HEK293 (cell line): ENCODE measurements around the gene TUFM.

Experiments used
- CTCF ChIA-PET: fragments of 350-600 bp; formaldehyde crosslinking; extraction: SDS; loops from one replicate; lab custom pipeline; 2021; ENCODE audit warnings: antibody characterized with exemption; lab: Yijun Ruan, JAX
- POLR2A ChIA-PET: fragments of 300-600 bp; formaldehyde crosslinking; extraction: SDS; loops from one replicate; lab custom pipeline; 2020; ENCODE audit warnings: antibody characterized with exemption, inconsistent platforms; lab: Yijun Ruan, JAX
- H3K27ac ChIP-seq: fragments of 200-500 bp; sonication (Bioruptor generic); 2 replicates; pipeline ENCODE4 v1.5.1; 2014; ENCODE audit warnings: low read depth, low read length, control low read depth, inconsistent platforms; ENCODE audit errors: extremely low read depth
- H3K36me3 ChIP-seq, 2 experiments: fragments of 200-500 bp in 1 of 2; sonication (Bioruptor generic) in 1 of 2; 1 replicate in 1 of 2; 2 replicates in 1 of 2; pipeline ENCODE4 v1.5.1; 2014 to 2017; ENCODE audit warnings: inconsistent platforms in 2 of 2, low read length in 2 of 2; ENCODE audit not compliant: control insufficient read depth in 2 of 2, insufficient read depth in 1 of 2
- H3K4me1 ChIP-seq: fragments of 200-500 bp; sonication (Bioruptor generic); 2 replicates; pipeline ENCODE4 v1.5.1; 2014; ENCODE audit warnings: mild to moderate bottlenecking, low read length, inconsistent platforms; ENCODE audit not compliant: control insufficient read depth, insufficient read depth
- H3K4me3 ChIP-seq: 2 replicates; pipeline ENCODE4 v1.5.1; 2011; ENCODE audit warnings: low read depth, mild to moderate bottlenecking, control low read depth, low read length, moderate library complexity
- H3K9me3 ChIP-seq: fragments of 200-500 bp; sonication (Bioruptor generic); 2 replicates; pipeline ENCODE4 v1.5.1; 2014; ENCODE audit warnings: low read depth, low read length, inconsistent platforms; ENCODE audit not compliant: control insufficient read depth, insufficient read depth
- GLIS1 ChIP-seq: fragments of 450-650 bp; formaldehyde crosslinking; IDR thresholded peaks from 2 replicates; pipeline ENCODE4 v1.5.1; 2016; ENCODE audit warnings: missing biosample characterization, missing genetic modification characterization
- KLF9 ChIP-seq: fragments of 450-650 bp; formaldehyde crosslinking; IDR thresholded peaks from 2 replicates; pipeline ENCODE4 v1.5.1; 2016; ENCODE audit warnings: missing biosample characterization, missing genetic modification characterization, low read depth
- RBAK ChIP-seq: fragments of 450-650 bp; formaldehyde crosslinking; IDR thresholded peaks from 2 replicates; pipeline ENCODE4 v1.5.1; 2016; ENCODE audit warnings: missing biosample characterization, missing genetic modification characterization
- TRIM28 ChIP-seq: IDR thresholded peaks from 2 replicates; pipeline ENCODE4 v1.6.1; 2011; ENCODE audit warnings: low read length, control low read depth, borderline replicate concordance
- WT1 ChIP-seq: fragments of 450-650 bp; formaldehyde crosslinking; IDR thresholded peaks from 2 replicates; pipeline ENCODE4 v1.5.1; 2016; ENCODE audit warnings: missing biosample characterization, missing genetic modification characterization
- ZBTB1 ChIP-seq: fragments of 450-650 bp; formaldehyde crosslinking; IDR thresholded peaks from 2 replicates; pipeline ENCODE4 v1.5.1; 2016; ENCODE audit warnings: missing biosample characterization, missing genetic modification characterization
- ZBTB17 ChIP-seq: fragments of 450-650 bp; formaldehyde crosslinking; IDR thresholded peaks from 2 replicates; pipeline ENCODE4 v1.5.1; 2016; ENCODE audit warnings: missing biosample characterization, missing genetic modification characterization
- ZNF174 ChIP-seq: fragments of 450-650 bp; formaldehyde crosslinking; IDR thresholded peaks from 2 replicates; pipeline ENCODE4 v1.5.0; 2017; ENCODE audit warnings: missing biosample characterization, mild to moderate bottlenecking, missing genetic modification characterization
- ZNF175 ChIP-seq: fragments of 450-650 bp; formaldehyde crosslinking; IDR thresholded peaks from 2 replicates; pipeline ENCODE4 v1.5.1; 2016; ENCODE audit warnings: missing biosample characterization, missing genetic modification characterization
- ZNF324 ChIP-seq: fragments of 450-650 bp; formaldehyde crosslinking; IDR thresholded peaks from 2 replicates; pipeline ENCODE4 v1.5.1; 2016; ENCODE audit warnings: missing biosample characterization, missing genetic modification characterization
- ZNF335 ChIP-seq: fragments of 450-650 bp; formaldehyde crosslinking; conservative IDR thresholded peaks from 2 replicates; pipeline ENCODE4 v1.5.1; 2016; ENCODE audit warnings: missing biosample characterization, missing genetic modification characterization
- ZNF571 ChIP-seq: fragments of 450-650 bp; formaldehyde crosslinking; IDR thresholded peaks from 2 replicates; pipeline ENCODE4 v1.5.0; 2017; ENCODE audit warnings: missing biosample characterization, missing genetic modification characterization
- ZNF768 ChIP-seq: fragments of 450-650 bp; formaldehyde crosslinking; IDR thresholded peaks from 2 replicates; pipeline ENCODE4 v1.5.1; 2018; ENCODE audit warnings: missing biosample characterization, mild to moderate bottlenecking, missing genetic modification characterization
- ZNF837 ChIP-seq: fragments of 450-650 bp; formaldehyde crosslinking; IDR thresholded peaks from 2 replicates; pipeline ENCODE4 v1.5.1; 2016; ENCODE audit warnings: missing biosample characterization, missing genetic modification characterization
- TF ChIP-seq, protein P1 (sequence below): fragments of 450-650 bp; formaldehyde crosslinking; IDR thresholded peaks from 2 replicates; pipeline ENCODE4 v1.5.1; 2016; ENCODE audit warnings: missing biosample characterization, missing genetic modification characterization
- TF ChIP-seq, protein P2 (sequence below): fragments of 450-650 bp; formaldehyde crosslinking; conservative IDR thresholded peaks from 2 replicates; pipeline ENCODE4 v1.5.1; 2016; ENCODE audit warnings: low read depth, missing biosample characterization, missing genetic modification characterization
- TF ChIP-seq, protein P3 (sequence below): fragments of 450-650 bp; formaldehyde crosslinking; IDR thresholded peaks from 2 replicates; pipeline ENCODE4 v1.5.1; 2016; ENCODE audit warnings: missing biosample characterization, missing genetic modification characterization

Gene TUFM

DNA sequence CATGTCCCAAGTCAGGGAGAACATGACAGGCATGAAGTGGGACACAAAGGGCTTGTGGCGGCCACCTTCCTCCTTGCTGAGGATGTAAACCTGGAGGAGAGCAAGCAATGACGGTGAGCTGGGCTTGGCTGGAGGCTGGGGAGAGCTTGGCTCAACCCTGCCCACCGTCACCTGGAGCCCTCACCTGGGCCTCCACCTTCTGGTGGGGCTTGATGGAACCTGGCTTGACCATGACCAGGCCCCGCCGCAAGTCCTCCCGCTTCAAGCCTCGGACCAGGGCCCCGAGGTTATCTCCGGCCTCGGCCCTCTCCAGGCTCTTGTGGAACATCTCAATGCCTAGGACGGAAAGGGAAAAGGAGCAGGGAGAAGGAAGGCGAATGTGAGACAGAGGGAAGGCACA is 2.4 kb downstream of the TUFM start:
- ChIA-PET CTCF (interaction anchor here (0.6 kb wide), 1 partner anchor 96 kb away, joined by 3 read pairs; no protein-coding TSS in a partner anchor), POLR2A (interaction anchor here (1.1 to 4.7 kb wide), 3 partner anchors 20 to 130 kb away, joined by 6 to 72 read pairs (median 17); partner anchors contain the start of genes ATXN2L and SH2B1)
- Histone ChIP-seq H3K4me3 (no peak overlapping the region), H3K36me3 (peaks cover 3 to 42% of the 10 kb centered on the region in 2 experiments; a peak in 2 of 3 replicates), H3K4me1 (no peaks in the 10 kb centered on the region), H3K27ac (no peak overlapping the region), H3K9me3 (no peaks in the 10 kb centered on the region)
- TF ChIP-seq RBAK (tag by site-specific recombination) (no peak), GLIS1 (tag by site-specific recombination) (no peak), ZNF335 (no peak), WT1 (tag by site-specific recombination) (no peak), ZNF324 (no peak), ZNF768 (tag by site-specific recombination) (no peak), ZNF175 (tag by site-specific recombination) (no peak), KLF9 (no peak), ZNF571 (no peak), TRIM28 (no peak), ZBTB1 (tag by site-specific recombination) (no peak), ZNF837 (tag by site-specific recombination) (no peak)
- TF ChIP-seq, protein P1, sequence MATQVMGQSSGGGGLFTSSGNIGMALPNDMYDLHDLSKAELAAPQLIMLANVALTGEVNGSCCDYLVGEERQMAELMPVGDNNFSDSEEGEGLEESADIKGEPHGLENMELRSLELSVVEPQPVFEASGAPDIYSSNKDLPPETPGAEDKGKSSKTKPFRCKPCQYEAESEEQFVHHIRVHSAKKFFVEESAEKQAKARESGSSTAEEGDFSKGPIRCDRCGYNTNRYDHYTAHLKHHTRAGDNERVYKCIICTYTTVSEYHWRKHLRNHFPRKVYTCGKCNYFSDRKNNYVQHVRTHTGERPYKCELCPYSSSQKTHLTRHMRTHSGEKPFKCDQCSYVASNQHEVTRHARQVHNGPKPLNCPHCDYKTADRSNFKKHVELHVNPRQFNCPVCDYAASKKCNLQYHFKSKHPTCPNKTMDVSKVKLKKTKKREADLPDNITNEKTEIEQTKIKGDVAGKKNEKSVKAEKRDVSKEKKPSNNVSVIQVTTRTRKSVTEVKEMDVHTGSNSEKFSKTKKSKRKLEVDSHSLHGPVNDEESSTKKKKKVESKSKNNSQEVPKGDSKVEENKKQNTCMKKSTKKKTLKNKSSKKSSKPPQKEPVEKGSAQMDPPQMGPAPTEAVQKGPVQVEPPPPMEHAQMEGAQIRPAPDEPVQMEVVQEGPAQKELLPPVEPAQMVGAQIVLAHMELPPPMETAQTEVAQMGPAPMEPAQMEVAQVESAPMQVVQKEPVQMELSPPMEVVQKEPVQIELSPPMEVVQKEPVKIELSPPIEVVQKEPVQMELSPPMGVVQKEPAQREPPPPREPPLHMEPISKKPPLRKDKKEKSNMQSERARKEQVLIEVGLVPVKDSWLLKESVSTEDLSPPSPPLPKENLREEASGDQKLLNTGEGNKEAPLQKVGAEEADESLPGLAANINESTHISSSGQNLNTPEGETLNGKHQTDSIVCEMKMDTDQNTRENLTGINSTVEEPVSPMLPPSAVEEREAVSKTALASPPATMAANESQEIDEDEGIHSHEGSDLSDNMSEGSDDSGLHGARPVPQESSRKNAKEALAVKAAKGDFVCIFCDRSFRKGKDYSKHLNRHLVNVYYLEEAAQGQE (tag by site-specific recombination) = no peak
- TF ChIP-seq, protein P2, sequence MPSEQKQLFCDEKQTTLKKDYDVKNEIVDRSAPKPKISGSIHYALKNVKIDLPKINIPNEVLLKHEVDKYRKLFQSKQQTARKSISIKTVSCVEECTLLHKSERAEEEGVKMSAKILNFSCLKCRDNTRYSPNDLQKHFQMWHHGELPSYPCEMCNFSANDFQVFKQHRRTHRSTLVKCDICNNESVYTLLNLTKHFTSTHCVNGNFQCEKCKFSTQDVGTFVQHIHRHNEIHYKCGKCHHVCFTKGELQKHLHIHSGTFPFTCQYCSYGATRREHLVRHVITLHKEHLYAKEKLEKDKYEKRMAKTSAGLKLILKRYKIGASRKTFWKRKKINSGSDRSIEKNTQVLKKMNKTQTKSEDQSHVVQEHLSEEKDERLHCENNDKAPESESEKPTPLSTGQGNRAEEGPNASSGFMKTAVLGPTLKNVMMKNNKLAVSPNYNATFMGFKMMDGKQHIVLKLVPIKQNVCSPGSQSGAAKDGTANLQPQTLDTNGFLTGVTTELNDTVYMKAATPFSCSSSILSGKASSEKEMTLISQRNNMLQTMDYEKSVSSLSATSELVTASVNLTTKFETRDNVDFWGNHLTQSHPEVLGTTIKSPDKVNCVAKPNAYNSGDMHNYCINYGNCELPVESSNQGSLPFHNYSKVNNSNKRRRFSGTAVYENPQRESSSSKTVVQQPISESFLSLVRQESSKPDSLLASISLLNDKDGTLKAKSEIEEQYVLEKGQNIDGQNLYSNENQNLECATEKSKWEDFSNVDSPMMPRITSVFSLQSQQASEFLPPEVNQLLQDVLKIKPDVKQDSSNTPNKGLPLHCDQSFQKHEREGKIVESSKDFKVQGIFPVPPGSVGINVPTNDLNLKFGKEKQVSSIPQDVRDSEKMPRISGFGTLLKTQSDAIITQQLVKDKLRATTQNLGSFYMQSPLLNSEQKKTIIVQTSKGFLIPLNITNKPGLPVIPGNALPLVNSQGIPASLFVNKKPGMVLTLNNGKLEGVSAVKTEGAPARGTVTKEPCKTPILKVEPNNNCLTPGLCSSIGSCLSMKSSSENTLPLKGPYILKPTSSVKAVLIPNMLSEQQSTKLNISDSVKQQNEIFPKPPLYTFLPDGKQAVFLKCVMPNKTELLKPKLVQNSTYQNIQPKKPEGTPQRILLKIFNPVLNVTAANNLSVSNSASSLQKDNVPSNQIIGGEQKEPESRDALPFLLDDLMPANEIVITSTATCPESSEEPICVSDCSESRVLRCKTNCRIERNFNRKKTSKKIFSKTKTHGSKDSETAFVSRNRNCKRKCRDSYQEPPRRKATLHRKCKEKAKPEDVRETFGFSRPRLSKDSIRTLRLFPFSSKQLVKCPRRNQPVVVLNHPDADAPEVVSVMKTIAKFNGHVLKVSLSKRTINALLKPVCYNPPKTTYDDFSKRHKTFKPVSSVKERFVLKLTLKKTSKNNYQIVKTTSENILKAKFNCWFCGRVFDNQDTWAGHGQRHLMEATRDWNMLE (tag by site-specific recombination) = no peak
- TF ChIP-seq, protein P3, sequence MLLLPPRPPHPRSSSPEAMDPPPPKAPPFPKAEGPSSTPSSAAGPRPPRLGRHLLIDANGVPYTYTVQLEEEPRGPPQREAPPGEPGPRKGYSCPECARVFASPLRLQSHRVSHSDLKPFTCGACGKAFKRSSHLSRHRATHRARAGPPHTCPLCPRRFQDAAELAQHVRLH = no peak

DNA sequence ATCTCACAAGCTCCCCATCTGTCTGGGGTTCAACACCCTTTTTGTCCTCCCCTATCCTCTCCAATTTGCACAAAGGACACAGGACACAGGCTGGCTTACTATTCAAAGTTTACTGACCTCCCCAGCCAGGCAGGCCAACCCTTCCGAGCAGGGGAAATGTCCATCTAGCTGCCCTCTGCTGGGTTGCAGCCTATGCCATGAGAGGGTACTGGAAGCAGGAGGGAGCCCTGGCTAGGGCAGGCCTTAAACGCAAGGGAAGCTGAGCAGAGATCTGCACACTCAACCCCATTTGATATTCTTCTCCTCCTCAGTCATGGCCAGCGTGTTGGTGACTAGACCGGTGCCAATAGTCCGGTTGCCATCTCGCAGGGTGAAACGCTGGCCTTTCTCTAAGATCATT is 3.5 kb downstream of the TUFM start:
- CTCF ChIA-PET = interaction anchor here (0.7 to 1.3 kb wide), 2 partner anchors 17 to 22 kb away, joined by 3 read pairs; no protein-coding TSS in a partner anchor
- Histone ChIP-seq H3K4me3 (no peak overlapping the region), H3K9me3 (no peaks in the 10 kb centered on the region), H3K4me1 (no peaks in the 10 kb centered on the region), H3K36me3 (peaks cover 3 to 53% of the 10 kb centered on the region in 2 experiments; a peak in 2 of 3 replicates), H3K27ac (no peak overlapping the region)
- TF ChIP-seq ZNF174 (tag by site-specific recombination) (no peak), ZBTB17 (0 out of 2 replicates have a peak, but pooled peaks have one; percentile 14)
- POLR2A ChIA-PET = interaction anchor here (0.7 to 1.5 kb wide), 5 partner anchors 11 to 131 kb away, joined by 3 to 7 read pairs (median 4); partner anchors contain the start of gene ATXN2L
